Tibial nerve (tissue), 4 donors: ENCODE results near the gene PLEKHG7. TPM values are rescaled to one million over a fixed set of nuclear protein-coding genes. Genes with fewer than 3 reads are reported as not detected.
"Not testable (repeated sequence)": the region's sequence is repeated elsewhere in the genome, so short reads cannot be mapped to it uniquely, and the experiment has no call there.

Experiments
- DNase-seq, 2 donors: peaks; one replicate each; pipeline ENCODE4 v3.0.0-alpha.2; 2019; ENCODE audit warnings: low spot score in 2 of 2
- H3K27ac ChIP-seq, 4 donors: fragments of 200-600 bp; sonication (generic) in 3 of 4; one replicate each; pipeline ENCODE4 v1.5.1; 2017 to 2019; ENCODE audit warnings: mild to moderate bottlenecking in 1 of 4
- H3K27me3 ChIP-seq, 2 donors: fragments of 200-600 bp; sonication (generic) in 1 of 2; one replicate each; pipeline versions ENCODE4 v1.5.1 to v1.6.0; 2017 to 2019
- H3K36me3 ChIP-seq, 3 donors: fragments of 200-600 bp; sonication (generic); one replicate each; pipeline ENCODE4 v1.5.1; 2018 to 2019
- H3K4me1 ChIP-seq, 4 donors: fragments of 200-600 bp; sonication (generic) in 3 of 4; one replicate each; pipeline ENCODE4 v1.5.1; 2017 to 2019
- H3K4me3 ChIP-seq, 4 donors: fragments of 200-600 bp; sonication (generic) in 3 of 4; one replicate each; pipeline ENCODE4 v1.5.1; 2017 to 2019; ENCODE audit warnings: mild to moderate bottlenecking in 1 of 4, moderate library complexity in 1 of 4
- H3K9me3 ChIP-seq, 4 donors: fragments of 200-600 bp; sonication (generic) in 3 of 4; one replicate each; pipeline ENCODE4 v1.5.1; 2017 to 2019
- EP300 ChIP-seq, 2 donors: sonication (generic); formaldehyde crosslinking; IDR thresholded peaks; one replicate each; pipeline ENCODE4 v1.6.1; 2017; ENCODE audit warnings: antibody characterized with exemption in 2 of 2, mild to moderate bottlenecking in 1 of 2
- POLR2A ChIP-seq, 2 donors: fragments of 450-650 bp; IDR thresholded peaks; one replicate each; pipeline ENCODE4 v1.6.1; 2017; ENCODE audit warnings: antibody characterized with exemption in 2 of 2, mild to moderate bottlenecking in 2 of 2, moderate library complexity in 2 of 2
- WGBS, 2 donors: methylation state at CpG; one replicate each; pipeline ENCODE4 v1.1.5; 2018; 5-methylcytosine and 5-hydroxymethylcytosine counted together
- total RNA-seq, 4 donors: library from RNA; depleted of rRNA; stranded (reverse); fragments of >200 nt; gene quantifications; one replicate each; pipeline ENCODE4 v1.1.0, GENCODE V29; 2016
- TF ChIP-seq, protein P1 (sequence below), 5 experiments: fragments of 200-600 bp in 3 of 5; fragments of 450-650 bp in 2 of 5; sonication (generic) in 3 of 5; IDR thresholded peaks; one replicate each; pipeline ENCODE4 v1.5.1; 2016 to 2019; ENCODE audit warnings: antibody characterized with exemption in 5 of 5, mild to moderate bottlenecking in 3 of 5, moderate library complexity in 2 of 5

The PLEKHG7 gene
- 1 to 10 TPM; 1.2 to 3.1 (median 2.2) TPM for total RNA-seq

- Histone ChIP-seq H3K4me3 (peak within 1 kb of the TSS in 1 of 4 donors; percentile 13), H3K27ac (peak within 1 kb of the TSS in 1 of 4 donors; percentile 31), H3K27me3 (no peaks in the 10 kb centered on the region), H3K9me3 (no peaks in the 10 kb centered on the region), H3K36me3 (no peaks in the 10 kb centered on the region), H3K4me1 (no peaks in the 10 kb centered on the region)
- 78 to 88% methylated on average over 8 of the region's 8 CpGs for WGBS, 2 donors
- DNase-seq: no peak
- TF ChIP-seq EP300 (IDR thresholded peaks at IDR 0.05): no peak
- TF ChIP-seq, protein P1, sequence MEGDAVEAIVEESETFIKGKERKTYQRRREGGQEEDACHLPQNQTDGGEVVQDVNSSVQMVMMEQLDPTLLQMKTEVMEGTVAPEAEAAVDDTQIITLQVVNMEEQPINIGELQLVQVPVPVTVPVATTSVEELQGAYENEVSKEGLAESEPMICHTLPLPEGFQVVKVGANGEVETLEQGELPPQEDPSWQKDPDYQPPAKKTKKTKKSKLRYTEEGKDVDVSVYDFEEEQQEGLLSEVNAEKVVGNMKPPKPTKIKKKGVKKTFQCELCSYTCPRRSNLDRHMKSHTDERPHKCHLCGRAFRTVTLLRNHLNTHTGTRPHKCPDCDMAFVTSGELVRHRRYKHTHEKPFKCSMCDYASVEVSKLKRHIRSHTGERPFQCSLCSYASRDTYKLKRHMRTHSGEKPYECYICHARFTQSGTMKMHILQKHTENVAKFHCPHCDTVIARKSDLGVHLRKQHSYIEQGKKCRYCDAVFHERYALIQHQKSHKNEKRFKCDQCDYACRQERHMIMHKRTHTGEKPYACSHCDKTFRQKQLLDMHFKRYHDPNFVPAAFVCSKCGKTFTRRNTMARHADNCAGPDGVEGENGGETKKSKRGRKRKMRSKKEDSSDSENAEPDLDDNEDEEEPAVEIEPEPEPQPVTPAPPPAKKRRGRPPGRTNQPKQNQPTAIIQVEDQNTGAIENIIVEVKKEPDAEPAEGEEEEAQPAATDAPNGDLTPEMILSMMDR (IDR thresholded peaks at IDR 0.05): no peak
- TF ChIP-seq POLR2A (IDR thresholded peaks at IDR 0.05): no peak
These were observed at the start of gene PLEKHG7 for GRCh38 chr12:92702754-92703679. Gene PLEKHG7, plus strand, starts transcription at chr12:92702989. Its CDS starts 3,643 bp downstream, at chr12:92706632.

DNA sequence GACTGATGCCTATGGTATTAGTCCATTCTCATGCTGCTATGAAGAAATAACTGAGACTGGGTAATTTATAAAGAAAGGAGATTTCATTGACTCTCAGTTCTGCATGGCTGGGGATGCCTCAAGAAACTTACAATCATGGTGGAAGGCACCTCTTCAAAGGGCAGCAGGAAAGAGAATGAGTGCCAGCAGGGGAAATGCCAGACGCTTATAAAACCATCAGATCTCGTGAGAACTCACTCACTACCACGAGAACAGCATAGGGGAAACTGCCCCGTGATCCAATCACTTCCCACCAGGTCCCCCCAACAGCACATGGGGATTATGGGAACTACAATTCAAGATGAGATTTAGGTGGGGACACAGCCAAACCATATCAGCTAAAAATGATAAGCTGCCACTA, 48.5 kb upstream of the PLEKHG7 start:
- H3K4me1 ChIP-seq: peaks cover 0 to 18% (median 2%) of the 10 kb centered on the region in 4 donors
- not testable (repeated sequence) for H3K27me3 ChIP-seq, H3K27ac ChIP-seq, H3K9me3 ChIP-seq, H3K4me3 ChIP-seq, DNase-seq, H3K36me3 ChIP-seq
- WGBS, 2 donors: 87 to 88% methylated on average over 4 of the region's 4 CpGs

DNA sequence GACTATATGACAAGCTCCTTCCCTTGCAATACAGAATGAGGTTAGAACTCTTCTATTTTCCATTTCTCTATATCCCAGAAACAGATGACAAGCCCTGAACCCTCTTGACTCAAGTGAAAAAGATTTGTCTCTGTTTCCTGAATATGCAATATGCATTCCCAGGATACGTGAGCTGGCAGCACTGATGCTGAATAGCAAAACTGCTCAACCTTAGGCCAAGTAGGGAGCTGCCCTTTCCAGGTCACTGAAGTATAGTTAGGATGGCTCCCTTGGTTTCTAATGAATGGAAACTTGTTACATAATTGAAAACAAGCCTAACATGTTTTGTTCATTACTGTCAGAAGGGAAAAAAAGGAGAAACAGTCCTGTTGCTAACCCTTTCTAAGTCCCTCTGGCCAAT, 47.9 kb upstream of the PLEKHG7 start:
- H3K36me3 ChIP-seq: no peaks in the 10 kb centered on the region
- TF ChIP-seq, protein P1 (IDR thresholded peaks at IDR 0.05): no peak
- peak in 1 of 2 donors; percentile 61 for TF ChIP-seq EP300 (IDR thresholded peaks at IDR 0.05)
- TF ChIP-seq POLR2A (IDR thresholded peaks at IDR 0.05): no peak
- WGBS, 2 donors: 23 to 41% methylated on average over 1 of the region's 1 CpG
- no peak overlapping the region for H3K27ac ChIP-seq
- H3K9me3 ChIP-seq: no peaks in the 10 kb centered on the region
- peaks cover 0 to 11% (median 0%) of the 10 kb centered on the region in 4 donors for H3K4me1 ChIP-seq
- DNase-seq: peak in 1 of 2 donors; percentile 33
- no peak overlapping the region for H3K4me3 ChIP-seq
- H3K27me3 ChIP-seq: no peaks in the 10 kb centered on the region

GRCh38 chr12:92656911-92657310, 45.9 kb upstream of the PLEKHG7 start:
- Histone ChIP-seq H3K4me3 (no peak overlapping the region), H3K27ac (no peak overlapping the region), H3K36me3 (no peaks in the 10 kb centered on the region), H3K4me1 (peaks cover 0 to 8% (median 0%) of the 10 kb centered on the region in 4 donors), H3K27me3 (no peaks in the 10 kb centered on the region), H3K9me3 (no peaks in the 10 kb centered on the region)
- WGBS, 2 donors: 95 to 100% methylated on average over 1 of the region's 1 CpG
- no peak for TF ChIP-seq EP300 (IDR thresholded peaks at IDR 0.05)
- no peak for TF ChIP-seq POLR2A (IDR thresholded peaks at IDR 0.05)
- TF ChIP-seq, protein P1 (IDR thresholded peaks at IDR 0.05): no peak
- DNase-seq: no peak

DNA sequence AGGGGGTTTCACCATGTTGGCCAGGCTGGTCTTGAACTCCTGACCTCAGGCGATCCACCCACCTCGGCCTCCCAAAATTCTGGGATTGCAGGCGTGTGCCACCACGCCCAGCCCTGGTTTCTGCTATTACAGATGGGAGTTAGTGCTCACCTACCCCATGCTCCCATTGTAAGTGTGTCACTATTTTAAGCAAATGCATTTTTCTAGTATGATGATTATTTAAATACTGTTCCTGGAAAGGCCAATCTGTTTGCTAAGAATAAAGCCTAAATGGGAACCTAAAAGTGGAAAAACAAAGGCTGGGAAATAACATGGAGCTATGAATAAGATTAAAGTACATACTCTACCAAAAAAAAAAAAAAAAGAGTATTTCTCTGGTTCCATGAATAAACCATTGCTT, 45.0 kb upstream of the PLEKHG7 start:
- TF ChIP-seq POLR2A (IDR thresholded peaks at IDR 0.05) (no peak), EP300 (IDR thresholded peaks at IDR 0.05) (no peak)
- TF ChIP-seq, protein P1 (IDR thresholded peaks at IDR 0.05): no peak
- WGBS, 2 donors: 93 to 98% methylated on average over 4 of the region's 4 CpGs

More for the DNA sequence above, 45.0 kb upstream of the PLEKHG7 start:
- Histone ChIP-seq H3K4me3 (no peak overlapping the region), H3K4me1 (peaks cover 0 to 8% (median 0%) of the 10 kb centered on the region in 4 donors), H3K36me3 (no peaks in the 10 kb centered on the region), H3K27me3 (no peaks in the 10 kb centered on the region), H3K9me3 (no peaks in the 10 kb centered on the region), H3K27ac (no peak overlapping the region)
- no peak for DNase-seq
